Stimulated activated CD8-positive, alpha-beta memory T cell treated with anti-CD3 and anti-CD28 coated beads, Interleukin-12 subunit alpha, Interleukin-12 subunit beta, amount 100 ng/mL, for 24 hours (primary cell): ENCODE results near the gene PLEKHA6.

Experiments
- DNase-seq: peaks from one replicate; pipeline ENCODE4 v3.0.0-alpha.2; 2020; ENCODE audit errors: extremely low read depth

The PLEKHA6 gene

DNA sequence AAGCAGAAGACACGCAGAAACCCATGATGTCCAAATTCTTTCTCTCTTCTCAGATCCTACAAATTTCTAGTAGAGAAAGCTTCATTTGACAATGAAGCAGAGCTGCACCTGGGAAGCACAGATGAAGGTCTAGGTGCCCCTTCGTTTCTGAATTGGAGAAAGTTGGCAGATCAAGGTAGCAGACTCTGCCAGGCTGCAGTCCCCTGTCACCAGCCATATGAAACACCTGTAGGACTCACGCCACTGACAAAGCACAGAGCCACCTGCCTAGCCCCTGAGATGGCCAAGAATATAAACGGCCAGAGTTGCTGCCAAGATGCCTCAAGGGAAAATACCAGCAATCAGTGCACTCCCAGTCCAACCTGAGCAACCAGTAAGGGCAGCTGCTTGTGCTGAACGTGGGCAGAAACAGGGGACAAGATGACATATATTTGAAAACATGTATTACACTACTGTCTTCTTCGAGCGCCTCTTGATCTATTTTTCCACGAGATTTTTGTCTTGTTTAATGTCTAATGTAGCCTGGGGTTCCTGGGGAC, 20.6 kb upstream of the PLEKHA6 start:
- no peak for DNase-seq

DNA sequence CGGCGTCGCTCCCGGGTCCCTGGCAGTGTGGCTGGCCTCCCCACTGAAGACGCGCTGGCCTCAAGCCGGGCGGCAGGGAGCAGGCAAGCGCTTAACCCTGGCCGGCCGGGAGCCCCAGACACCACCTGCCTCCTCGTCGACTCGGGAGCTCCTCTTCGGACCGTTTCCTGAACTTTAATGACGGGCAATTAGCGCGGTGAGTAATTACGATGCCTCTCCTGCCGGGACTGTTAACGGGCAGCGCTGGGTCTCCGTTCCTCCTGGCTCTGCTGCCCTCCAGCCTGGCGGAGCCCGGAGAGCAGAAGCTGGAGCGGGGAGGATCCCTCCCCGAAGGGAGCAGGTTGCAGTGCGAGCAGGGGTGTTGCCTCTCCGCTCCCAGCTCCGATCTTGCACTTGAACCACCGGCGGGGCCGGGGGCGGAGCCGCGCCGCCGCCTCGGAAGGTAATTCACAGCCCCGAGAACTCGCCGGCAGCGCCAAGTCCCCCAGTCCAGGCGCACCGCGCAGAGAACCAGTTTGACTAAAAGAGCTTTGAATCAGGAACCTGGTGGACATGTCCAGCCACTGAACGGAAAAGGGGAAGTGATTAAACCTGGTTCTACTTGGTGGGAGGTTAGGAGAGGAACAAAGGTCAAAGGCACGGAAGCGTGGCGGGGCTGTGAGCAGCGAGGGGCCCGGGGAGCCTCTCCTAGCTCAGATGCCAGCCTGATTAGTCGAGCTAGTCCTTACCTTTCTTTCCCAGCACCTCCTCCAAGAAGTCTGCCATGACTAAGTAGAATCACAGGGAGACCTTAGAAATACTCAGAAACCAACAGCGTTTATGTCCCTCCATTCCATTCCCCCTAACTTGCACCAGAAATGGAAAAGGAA, 18.3 kb upstream of the PLEKHA6 start:
- no peak for DNase-seq

DNA sequence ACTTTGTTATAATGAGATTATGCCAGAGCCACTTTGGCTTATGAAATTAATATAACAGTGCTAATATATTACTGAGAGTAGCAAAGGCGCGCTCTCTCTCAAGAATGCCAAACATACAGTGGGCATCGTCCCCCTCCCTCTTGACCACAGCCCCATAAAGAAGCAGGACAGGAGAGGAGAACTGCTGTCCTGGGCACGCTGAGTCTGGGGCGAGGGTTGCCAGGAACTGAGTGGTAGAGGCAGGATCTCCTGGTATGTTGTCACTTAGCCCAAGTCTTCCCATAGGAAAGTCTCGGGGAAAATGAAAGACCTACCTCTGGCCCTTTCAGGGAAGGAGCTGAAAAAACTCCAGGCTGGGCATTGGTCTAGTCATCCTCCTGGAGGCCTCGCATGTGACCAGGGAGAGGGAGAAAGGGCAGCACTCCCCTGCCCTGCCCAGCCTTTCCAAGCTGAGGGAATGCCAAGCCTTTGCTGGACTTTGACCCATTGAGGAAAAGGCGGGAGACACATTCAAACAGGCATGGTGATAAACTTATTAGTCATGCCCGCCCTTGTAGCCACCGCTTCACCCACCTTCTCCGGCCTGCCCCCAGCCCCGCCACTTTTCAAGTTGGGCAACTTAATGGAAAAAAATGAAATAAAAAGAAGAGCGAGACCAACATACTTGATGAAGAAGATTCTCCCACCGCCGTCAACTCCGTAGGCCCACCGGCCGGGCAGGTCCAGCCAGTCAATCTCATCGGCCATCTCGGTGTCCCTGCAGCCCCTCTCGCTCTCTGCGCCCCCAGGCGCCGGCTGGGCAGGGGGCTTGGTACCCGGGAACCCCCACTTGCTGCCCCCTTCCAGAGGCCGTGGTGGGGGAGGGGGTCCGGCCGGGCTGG, 17.4 kb upstream of the PLEKHA6 start:
- no peak for DNase-seq

DNA sequence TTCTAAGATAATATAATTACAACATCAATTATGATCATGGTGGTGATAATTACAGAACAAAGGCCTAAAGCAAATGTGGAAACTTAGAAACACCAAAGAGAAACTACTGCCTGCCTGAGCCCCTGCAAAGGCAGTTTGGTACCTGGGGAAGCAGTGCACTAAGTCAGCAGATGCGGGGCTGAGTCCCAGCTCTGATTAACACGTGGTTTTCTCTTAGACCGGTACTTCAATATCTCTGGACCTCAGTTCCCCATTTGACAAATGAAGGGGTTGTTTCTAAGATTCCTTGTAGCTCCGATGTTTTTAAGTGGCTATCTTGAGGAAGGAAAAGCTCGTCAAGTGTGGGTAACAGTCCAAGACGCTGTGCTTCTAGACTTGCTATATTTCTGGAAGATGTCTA, 16.7 kb upstream of the PLEKHA6 start:
- no peak for DNase-seq

DNA sequence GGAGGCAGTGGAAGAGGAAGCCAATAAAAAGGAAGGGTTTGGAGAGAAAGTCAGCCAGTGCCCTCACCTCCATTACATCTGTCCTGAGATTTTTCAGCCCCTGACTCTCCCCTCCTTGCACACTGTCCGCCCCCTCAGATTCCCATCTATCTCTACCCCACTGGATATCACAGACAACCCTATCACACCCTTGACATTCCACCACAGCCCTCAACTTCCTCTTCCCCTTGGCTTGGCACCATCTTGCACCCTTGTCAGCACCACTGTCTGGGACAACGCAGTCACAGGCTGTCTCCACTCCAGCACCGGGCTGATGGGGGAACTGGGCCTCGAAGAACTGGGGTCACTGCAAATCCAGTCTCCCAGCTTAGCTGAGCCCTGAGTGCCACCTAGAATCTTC, 14.2 kb upstream of the PLEKHA6 start:
- DNase-seq, result no peak

DNA sequence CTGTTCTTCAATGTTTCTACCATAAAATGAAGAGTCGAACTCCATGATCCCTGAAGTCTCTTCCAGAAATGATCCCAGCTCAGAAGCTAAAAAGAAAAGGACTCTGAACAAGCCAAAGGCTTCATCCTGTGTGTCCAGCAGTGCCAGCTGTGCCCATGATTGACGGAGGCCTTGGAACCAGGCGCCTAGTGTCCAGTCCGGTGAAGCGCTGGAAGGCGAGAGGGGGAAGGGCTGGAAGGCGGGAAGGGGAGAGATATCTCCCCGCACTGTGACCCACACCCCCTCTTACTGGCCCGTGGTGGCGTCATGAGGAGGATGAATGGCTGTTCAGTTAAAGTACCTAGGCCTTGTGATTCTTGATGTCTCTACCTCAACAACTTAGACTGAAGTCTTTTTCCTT, 10.4 kb upstream of the PLEKHA6 start:
- DNase-seq, result no peak

DNA sequence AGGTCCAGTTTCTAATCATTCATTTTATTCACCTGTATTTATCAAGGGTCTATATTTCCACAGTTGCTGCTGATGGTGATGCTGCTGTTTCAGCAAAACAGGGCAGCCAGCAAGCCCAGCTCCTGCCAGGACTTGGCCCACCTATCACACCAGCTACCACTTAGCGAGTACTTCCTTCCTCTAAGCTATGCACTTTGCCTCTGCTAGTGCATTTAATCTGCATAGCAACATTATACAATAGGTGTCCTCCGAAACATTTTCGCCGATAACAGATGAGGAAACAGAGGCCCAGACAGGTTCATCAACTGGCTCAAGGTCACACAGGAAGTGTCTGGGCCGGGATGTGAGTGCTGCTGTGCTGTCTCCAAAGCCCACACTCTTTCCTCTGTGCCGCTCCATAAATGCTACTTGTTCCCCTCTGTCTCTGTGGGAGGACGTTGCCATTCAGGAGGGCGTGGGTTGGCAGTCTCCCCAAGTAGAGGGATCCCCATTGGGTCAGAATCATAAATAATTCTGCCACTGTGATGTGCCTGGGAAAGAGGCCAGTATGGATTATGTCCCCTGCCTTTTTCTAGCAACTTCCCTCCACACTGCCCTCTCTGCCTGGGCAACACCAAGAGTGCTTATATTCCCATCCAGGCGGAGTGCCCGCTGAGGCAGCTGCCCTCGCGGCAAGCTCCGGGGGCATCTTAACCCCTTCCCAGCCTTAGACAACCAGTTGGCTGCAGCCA, 9.4 kb upstream of the PLEKHA6 start:
- no peak for DNase-seq

DNA sequence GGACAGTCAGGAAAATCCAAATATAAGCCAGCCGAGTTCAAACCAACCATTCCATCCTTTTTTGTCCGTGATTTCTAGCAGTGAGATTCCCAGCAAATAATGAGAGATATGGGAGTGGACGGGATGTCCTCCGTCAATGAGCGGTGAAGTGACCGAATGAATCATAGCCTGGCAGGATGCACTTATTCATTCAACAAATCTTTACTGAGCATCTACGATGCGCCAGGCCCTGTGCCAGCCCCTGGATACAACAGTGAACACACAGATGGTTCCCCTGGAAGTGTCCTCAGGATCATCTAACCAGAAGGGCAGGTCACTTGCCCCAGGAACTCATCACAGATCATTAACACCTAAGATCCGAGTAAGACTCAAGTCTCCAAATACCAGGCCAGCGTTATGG, 8.2 kb upstream of the PLEKHA6 start:
- no peak for DNase-seq

DNA sequence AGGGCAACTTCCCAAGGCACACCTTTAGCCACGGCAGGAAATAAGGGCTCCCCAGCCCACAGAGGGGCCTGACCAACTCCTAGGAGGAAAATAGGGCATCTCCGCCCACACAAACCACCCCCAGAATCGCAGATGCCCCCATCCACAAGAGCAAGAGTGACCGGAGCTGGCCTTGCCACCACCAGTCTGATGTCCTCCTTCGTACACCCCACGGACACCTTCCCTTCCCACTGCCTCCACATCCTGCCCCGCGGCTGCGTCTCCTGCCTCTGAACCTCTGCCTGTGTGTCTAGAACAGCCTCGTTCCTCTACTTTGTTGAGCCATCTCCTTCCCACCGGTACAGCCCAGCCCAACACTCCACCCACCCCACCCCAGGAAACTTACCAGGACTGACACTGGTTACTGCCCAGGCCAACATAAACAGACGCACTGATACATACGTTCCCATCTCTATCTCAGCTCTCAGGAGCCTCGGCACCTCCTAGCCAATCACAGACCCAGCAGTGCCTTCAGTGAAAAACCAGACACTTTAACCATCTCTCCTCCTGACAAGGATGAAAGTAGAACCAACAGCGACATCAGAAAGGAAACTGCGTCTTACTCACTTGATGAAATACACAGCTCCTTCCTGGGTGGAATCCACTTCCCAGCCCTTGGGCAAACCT, 7.6 kb upstream of the PLEKHA6 start:
- DNase-seq, result no peak

DNA sequence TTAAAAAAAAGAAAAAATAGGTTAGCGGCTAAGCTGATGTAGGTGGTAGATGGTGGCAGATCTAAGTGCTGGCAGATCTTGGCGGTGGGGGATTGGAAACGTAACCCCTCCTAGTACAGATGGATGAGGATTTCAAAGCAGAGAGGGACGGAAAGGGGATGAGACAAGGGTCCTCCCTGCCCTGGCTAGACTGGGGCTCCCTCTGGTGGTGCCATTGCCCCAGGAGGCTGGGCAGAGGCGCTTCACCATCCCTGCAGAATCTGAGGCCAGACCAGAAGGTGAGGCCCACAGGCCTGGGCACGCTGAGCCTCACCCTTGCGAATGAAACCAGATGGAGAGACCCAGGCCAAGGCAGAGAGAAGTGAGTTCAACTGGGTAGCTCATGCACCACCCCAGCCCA, 7.0 kb upstream of the PLEKHA6 start:
- DNase-seq, result no peak

DNA sequence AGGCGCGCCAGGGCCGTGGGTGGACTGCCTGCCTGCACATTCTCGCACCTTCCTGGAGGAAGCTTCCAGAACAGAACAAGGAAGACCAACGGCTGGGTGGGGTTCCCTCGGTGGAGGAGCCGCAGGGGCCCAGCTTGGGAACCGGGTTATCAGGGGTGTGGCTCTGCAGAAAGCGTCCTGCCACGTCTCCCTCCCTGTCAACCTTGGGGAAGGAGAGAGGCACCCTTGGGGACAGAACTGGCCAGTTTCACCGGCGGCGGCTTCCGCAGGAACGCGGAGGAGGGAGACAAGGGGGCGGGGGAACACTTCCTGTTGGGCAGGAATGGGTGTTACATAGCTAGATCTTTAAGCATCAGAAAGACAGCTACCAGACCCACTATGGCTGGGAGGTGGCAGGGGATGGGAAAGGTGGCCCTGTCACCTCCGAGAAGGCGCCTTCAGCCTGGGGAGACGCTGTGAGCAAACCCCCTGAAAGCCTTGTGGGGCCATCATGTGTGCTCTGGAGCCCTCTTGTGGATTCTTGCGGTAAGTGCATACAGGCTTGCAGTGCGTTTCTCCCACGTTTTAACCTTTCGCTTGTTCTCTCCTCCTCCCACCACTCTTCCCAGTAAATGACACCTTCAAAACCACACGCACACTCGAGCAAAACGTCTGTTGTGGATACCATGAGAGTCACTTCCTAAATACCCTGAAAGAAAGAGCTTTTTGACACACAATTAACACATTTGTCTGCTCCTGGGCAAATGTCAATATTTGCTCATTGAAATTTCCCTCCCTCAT, 3.8 kb upstream of the PLEKHA6 start:
- DNase-seq, result peak; percentile 41

DNA sequence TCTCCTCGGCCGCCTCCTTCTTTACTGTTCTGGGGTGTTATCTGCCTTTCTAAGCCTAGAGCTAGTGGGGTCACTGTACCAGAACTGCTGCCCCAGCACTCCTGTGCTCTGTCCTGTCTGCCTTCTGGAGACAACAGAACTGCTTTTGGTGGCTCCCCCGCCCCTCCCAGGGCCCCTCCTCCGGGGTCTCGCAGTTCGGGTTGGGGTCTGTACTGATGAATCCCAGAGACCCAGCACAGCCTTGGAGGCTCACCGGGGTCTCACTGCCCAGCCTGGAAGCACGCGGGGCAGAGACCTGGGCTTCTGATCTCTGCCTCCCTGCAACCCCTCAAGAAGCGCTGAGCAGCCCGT, 3.2 kb upstream of the PLEKHA6 start:
- no peak for DNase-seq

DNA sequence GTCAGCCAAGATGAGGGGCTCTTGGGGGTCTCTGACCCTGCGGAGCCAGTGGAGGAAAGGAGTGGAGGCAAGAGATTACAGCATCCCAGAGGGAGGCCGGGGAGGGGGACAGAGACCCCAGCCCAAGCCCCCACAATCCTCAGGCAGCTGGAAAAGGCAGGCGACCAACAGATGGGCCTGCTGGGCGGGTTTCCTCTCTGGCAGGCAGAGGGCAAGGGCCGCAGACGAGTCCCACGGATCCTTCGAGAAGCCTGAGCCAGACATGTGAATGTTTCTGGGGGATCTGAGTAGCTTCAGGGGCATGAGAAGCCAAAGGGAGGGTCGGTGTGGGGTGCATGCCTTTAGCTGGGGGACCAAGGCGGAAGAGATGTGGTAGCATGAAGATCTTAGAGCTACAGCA, 2.1 kb upstream of the PLEKHA6 start:
- no peak for DNase-seq

DNA sequence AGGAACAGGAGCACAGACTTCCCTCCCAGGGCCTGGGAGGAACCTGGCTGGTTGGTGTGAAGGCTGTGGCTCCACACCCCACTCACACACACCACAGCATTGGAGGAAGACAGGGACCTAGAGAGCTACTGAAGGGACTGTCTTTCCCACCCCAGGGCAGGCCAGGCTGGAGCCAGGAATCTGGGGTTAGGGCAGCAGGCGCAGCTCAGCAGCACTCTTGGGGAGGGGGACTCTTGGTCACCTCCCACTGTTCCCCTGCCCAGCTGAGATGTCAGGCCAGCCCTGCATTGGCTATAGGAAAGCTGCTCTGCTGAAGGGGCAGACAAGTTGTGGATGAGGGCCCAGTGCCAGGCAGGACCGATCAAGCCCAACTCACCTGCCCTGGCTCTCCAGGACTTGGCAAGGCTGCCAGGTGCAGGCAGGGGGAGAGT, 1.6 kb upstream of the PLEKHA6 start:
- no peak for DNase-seq

DNA sequence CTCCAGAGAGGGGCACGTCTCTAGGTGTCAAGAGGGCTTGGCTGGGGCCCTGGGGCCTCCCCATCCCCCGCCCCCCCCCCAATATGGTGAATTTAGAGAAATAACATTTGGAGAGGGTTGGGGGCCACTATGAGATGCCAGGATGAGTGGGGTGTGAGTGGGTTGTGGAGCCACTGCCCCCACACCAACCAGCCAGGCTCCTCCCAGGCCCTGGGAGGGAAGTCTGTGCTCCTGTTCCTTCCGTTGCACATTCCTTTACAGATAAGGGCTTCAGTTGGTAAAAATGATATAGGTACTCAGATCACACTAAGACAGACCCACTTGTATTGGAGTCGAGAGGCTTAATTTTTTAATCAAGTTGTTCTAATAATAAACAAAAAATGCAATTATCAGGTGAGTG, 585 bp upstream of the PLEKHA6 start:
- DNase-seq, result no peak

DNA sequence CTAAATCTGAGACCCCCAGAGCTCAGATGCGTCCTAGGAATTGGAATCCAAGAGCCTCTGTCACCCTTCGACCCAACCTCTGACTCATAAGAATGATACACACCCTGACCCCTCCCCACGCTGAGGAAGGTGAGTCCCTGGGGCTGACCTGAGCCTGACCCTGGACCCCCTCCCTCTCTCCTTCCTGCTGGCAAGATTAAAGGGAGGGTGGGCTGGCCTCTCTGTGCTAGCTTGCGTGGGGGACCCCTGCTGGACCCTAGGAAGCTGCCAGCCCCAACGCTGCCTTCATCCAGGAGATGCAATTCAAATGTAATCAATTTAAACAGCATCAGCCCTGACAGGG, 627 bp downstream of the PLEKHA6 start:
- DNase-seq, result no peak

DNA sequence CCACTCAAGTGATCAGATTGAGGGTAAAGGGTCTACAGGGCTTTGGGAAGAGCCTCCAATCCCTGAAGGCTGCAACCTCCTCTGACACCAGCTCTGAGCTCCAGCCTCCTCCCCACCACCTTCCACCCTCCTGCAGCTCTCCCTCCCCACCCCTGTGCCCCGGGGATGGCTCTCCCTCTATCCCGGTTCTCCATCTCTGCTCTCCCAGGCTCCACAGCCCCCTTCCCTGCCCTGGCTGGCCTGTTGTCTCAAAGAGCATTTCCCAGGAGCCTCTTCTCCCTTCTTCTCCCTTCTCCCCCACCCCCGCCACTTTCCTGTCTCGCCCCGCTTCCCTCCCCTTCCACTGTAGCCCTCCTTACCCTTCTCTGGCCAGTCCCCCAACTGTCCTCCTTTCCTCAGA, 1.1 kb downstream of the PLEKHA6 start:
- DNase-seq, result no peak

DNA sequence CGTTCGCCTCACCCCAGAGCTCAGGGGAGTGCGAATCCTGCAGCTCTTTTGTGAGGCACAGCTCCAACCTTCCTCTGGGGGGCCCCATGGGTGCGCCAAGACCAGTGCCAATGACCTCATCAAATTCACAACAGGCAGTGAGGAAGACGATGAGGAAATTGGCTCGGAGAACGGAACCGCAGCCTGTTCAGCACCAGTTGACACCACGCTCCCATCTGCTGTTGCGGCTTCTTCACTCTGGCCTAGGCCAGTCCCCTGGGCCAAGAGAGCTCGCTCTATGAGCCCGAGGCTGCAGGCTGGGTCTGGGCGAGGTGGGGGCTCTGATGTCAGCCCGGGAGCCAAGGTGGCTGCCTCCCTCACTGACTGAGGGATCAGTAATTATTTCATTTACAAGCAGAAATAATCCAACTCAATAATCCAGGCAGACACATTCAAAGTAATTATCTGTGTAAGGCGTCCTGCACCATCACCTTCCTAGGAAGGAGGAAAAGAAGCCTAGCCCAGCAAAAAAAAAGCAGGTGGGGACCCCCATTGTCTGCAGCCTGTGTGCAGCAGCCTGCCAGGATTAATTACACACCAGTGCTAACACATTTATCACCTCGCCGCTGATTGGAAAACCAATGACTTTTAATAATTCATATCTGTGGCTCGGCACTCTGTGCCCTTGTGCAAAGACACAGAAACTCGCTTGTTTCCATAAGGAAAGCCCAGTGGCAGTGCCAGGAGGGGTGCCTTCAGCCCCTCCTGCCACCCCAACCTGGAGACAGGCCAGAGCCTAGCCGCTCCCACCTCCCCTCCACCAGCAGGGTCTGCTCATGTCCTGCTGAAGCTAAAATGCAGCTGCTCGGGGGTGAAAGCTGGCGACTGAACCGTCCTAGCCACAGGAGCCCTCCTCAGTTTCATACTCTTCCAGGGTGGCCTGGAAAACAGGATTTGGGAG, 1.9 kb downstream of the PLEKHA6 start:
- no peak for DNase-seq

DNA sequence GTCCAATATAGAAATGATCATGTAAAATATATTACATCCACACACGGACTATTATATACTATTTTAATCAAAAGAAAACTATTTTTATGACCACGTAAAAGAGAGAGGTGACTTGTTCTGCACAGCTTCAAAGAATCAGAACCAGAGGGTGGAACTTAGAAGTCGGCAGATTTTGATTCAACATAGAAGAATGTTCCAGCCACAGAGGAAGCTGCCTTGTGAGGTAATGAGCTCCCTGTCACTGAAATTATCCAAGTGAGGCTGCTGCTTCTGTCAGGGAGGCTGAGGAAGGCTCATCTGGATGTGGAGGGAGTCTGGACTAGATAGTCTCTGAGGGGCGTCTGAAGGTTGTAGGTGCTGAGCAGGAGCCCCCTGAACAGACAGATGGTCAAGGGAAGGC, 2.7 kb downstream of the PLEKHA6 start:
- no peak for DNase-seq

DNA sequence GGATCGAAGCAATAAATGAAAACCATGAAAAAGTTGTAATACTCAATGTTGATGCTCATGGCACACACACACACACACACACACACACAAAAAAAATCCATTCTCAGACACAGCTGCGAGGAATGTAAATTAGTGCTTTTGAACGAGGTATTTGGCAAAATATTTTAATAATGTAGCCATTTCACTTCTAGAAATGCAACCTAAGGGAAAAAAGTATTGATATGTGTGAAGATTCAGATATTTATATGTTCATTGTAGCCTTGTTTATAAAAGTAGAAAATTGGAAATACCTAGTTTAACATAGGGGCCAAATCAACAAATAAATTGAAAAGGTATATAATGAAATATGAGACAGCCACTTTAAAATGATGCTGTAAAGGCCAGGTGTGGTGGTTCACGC, 3.8 kb downstream of the PLEKHA6 start:
- DNase-seq, result no peak
